ENCODE data around the gene PTHLH.

The PTHLH gene

GRCh38 chr12:27973487-27973890, 956 bp upstream of the PTHLH start:
- no peak for DNase-seq

- no peak for DNase-seq
Observed at GRCh38 chr12:27971606-27972005, 927 bp downstream of the PTHLH start.

GRCh38 chr12:27971121-27971489, 1.4 kb downstream of the PTHLH start:
- no peak for DNase-seq

GRCh38 chr12:27970401-27971120, 2.0 kb downstream of the PTHLH start:
- DNase-seq, result no peak

- peak; percentile 36 for DNase-seq
Observed at GRCh38 chr12:27969624-27970400, 2.7 kb downstream of the PTHLH start.

- peak; percentile 50 for DNase-seq
Observed at GRCh38 chr12:27968972-27969623, 3.4 kb downstream of the PTHLH start.

DNA sequence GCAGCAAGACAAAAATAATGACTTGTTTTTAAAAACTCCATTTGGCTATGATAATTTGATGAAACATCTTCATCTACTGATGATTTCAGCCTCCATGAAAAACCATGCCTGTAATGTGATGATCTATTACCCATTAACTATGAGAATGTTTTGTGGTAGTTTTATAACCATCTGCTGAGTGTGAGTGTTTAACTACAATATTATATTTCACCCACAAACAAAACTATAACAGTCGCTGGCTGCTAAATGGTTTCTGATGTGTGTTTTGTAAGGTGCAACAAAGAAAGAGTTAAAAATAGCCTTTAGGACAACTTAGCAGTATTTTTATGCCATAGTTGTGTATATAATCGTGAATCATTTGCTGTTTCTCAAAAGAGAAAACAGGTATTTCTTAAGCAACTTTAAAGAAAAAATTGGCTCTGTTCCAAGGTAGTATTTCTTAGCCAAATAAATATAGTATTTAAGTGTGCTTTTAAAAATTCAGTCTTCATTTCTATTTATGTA, 4.9 kb downstream of the PTHLH start:
- DNase-seq, result peak; percentile 55

DNA sequence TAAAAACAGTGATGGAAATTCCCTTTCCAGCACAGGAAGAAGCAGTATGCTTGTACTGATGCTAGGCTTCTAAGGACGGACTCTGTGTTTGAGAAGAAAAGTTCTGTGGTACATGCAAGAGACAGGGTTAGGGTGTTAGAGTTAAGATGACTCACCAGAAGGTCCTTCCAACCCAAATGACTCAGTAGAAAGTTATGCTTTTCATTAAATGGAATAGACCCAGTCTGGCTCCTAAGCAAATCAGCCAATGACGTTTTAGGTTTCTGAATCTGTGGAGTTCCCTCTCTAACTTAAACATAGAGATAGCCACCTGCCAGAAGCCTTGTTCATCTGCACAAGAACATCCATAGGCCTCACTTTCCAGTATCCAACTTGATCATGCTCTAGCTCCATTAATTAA, 5.7 kb downstream of the PTHLH start:
- DNase-seq, result peak; percentile 97

GRCh38 chr12:27965966-27966365, 6.6 kb downstream of the PTHLH start:
- peak; percentile 48 for DNase-seq

- peak; percentile 35 for DNase-seq
Observed at GRCh38 chr12:27965411-27965810, 7.1 kb downstream of the PTHLH start.

DNA sequence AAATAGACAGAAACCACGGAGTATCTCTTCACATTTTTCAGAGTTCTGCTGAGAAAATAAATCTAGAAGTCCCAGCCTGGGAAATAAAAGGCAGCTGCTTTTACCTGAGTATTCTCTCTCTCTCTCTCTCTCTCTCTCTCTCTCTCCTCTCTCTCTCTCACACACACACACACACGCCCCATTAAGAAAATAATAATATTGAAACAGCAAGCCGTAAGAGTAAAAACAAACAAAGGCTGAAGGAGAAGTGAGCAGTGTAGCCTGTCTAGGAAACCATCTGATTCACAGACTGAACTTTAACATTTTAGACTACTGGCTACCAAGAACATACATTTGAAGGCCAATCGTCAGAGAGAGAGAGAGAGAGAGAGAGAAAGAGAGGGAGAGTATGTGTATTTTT, 8.4 kb downstream of the PTHLH start:
- DNase-seq, result no peak

DNA sequence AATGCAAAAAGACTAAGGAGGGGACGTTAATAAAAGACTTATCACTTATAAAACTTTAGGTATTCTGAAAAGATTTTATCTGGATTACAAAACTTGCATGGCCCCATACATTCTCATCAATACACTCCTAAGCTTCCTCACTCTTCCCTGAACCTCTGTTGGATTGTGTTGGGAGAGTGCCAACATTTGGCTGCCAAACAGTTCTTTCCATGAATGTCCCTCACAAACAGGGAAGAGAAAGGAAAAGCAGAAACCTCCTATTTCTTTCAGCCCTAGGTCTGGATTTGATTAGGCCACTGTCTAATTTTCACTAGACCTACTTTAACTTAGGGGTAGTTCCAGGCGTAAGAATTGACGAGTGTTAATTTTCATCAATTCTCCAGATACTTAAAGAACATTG, 11.7 kb downstream of the PTHLH start:
- no peak for DNase-seq

GRCh38 chr12:27958675-27959074, 13.9 kb downstream of the PTHLH start:
- DNase-seq, result no peak

DNA sequence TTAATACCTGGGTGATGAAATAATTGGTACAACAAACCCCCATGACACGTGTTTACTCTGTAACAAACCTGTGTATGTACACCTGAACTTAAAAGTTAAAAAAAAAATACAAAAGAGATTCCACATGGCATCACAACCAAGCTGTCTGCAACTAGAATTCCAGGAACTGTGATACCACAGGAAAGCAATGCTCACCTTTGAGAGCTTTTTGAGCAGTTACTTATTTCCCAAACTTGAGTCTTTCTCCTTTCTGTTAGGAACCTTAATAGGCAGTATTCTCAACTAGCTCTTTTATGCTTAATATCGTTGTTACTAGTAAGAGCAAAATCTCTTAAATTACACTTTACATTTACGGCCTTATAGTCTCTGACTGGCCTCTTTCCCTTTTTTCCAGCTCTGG, 15.2 kb downstream of the PTHLH start:
- DNase-seq, result no peak

- DNase-seq, result no peak
Observed at GRCh38 chr12:27953817-27954216, 18.7 kb downstream of the PTHLH start.

DNA sequence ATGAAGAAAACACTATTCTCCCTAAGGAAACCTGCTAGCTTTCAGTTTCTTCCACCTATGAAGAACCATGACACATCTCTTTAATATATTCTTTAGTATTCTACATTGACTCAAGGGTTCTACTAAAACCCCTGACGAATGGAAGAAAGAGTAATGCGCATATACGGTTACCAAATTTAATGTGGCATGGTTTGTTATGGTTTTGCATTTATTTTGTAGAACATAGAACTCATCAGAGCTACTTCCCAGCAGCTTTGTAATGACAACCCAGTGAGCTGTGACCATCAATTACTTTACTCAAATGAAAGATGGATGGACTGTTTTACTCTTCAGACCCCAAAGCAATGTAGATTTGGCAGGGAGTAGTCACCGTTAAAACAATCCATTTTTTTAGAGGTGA, 19.2 kb downstream of the PTHLH start:
- no peak for DNase-seq

- DNase-seq, result no peak
Observed at GRCh38 chr12:27952510-27952909, 20.0 kb downstream of the PTHLH start.

- no peak for DNase-seq
Observed at GRCh38 chr12:27951898-27952297, 20.6 kb downstream of the PTHLH start.

DNA sequence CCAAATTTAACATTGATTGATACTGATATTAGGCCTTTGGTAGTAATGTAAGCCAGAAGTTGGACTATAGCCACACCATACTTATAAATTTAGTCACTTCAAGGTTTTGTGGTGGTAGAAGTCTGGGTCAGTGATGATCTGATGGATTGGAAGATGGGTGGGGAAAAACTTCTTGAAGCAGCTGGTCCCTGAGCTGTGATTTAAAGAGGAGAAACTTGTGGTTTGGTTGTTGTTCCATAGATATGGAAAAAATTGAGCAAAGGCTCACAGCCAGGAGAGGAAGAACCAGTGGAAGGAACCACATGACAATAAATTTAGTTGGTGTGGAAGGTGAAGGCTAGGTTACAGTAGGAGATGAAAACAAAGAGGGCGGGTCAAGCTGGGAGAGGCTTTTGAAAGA, 26.1 kb downstream of the PTHLH start:
- no peak for DNase-seq

GRCh38 chr12:27940756-27941402, 31.7 kb downstream of the PTHLH start:
- DNase-seq, result peak; percentile 64

GRCh38 chr12:27940245-27940644, 32.3 kb downstream of the PTHLH start:
- DNase-seq, result no peak

GRCh38 chr12:27937768-27938167, 34.8 kb downstream of the PTHLH start:
- DNase-seq, result no peak

GRCh38 chr12:27936196-27936595, 36.3 kb downstream of the PTHLH start:
- DNase-seq, result peak; percentile 24

Measured in HCEC 1CT (cell line).